DMS114 treated with DMSO at 0.1 percent for 48 hours (cell line): ENCODE data around the gene PRKACG.

Source experiments
- DNase-seq: peaks from one replicate; lab custom pipeline; 2025; ENCODE audit not compliant: unreplicated experiment; lab: John Stamatoyannopoulos, UW

PRKACG gene

DNA sequence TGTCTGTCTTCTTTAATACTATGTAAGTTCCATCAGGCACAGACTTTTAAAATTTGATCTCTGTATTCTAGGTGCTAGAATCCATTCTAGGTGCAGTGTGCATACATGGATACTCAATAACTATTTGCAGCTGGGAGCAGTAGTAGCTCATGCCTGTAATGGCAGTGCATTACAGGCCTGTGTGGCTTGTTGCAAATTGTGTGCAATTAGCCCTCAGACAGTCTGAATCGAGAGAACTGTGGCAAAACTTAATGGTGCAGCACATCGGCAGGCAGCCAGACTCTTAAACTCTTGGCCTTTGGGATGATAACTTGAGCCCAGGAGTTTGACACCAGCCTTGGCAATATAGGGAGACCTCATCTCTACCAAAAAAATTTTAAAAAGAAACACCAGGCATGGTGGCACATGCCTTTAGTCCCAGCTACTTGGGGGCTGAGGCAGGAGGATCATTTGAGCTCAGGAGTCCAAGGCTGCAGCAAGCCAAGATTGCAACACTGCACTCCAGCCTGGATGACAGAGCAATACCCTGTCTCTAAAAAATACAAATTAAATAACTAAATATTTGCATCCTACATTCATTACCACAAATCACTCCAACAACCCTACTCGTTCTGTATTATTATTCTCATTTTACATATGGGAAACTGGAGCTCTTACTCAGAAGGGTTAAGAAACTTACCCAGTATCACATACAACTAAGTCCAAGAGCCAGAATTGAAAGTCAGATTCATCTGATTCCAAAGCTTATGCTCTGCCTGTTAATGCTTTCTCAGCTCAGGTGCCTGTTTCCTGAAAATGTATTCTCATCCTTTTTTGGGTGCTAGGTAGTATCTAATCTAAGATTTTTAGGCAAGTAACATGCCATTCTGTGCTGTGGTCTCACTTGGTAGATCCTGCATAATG, 30.1 kb downstream of the PRKACG start:
- no peak for DNase-seq

DNA sequence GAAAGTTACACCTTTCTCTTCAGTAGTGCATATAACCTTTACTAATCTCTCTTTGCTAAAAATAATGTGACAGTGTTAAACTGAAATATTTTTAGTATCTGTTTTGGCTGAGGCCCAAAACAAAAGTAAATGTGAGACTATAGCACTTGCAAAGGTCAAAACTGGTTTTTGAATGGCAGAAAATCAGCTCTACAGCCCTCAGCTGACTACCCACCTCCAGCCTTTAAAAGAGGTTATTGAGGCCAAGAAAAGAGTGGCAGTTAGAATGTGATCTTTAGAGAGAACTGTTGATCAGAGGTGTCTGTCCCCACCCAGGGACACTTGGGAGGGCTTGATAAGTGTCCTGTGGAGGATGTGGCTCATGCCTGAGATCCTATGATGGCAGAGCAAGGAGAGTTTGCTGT, 30.9 kb downstream of the PRKACG start:
- no peak for DNase-seq

DNA sequence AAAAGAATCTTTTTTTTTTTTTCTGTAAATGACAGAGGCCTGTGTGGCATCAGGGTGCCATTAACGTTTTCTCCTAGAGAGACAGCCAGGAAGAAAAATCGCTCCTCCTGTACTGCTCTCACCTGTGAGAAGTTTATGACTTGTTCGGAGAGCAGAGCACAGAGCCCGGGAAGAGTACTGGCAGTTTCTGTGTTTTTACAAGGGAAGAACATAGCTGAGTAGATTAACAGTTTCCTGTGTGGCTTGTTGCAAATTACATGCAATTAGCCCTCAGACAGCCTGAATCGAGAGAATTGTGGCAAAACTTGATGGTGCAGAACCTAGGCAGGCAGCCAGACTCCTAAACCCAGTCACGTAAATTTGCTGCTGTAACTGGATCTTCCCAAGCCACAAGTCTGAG, 32.1 kb downstream of the PRKACG start:
- no peak for DNase-seq

DNA sequence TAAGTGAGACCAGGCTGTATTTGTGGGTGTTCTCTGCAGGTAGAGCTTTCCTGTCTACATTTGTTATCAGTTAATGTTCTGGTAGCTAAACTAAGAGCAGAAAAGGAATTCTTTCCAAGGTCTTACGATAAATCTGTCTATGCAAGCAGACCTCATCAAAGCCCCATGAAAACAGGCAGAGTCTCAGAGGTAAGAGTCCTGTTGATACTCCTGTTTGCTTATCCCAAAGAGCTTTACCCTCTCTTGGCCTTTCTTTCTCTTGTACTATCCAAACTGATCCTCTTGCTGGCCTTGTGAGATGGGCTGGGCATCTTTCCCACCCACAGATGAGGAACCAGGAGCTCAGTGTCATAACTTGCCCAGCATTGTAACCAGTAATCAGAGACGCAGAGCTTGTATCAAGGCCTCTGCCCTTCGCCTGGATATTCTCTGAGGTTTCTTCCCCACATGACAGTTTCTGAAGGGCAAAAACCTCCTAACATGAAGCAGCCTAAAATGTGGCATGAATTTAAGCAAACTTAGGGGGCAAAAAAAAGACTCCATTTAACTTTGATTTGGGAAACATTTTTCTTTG, 33.5 kb downstream of the PRKACG start:
- DNase-seq, result no peak

DNA sequence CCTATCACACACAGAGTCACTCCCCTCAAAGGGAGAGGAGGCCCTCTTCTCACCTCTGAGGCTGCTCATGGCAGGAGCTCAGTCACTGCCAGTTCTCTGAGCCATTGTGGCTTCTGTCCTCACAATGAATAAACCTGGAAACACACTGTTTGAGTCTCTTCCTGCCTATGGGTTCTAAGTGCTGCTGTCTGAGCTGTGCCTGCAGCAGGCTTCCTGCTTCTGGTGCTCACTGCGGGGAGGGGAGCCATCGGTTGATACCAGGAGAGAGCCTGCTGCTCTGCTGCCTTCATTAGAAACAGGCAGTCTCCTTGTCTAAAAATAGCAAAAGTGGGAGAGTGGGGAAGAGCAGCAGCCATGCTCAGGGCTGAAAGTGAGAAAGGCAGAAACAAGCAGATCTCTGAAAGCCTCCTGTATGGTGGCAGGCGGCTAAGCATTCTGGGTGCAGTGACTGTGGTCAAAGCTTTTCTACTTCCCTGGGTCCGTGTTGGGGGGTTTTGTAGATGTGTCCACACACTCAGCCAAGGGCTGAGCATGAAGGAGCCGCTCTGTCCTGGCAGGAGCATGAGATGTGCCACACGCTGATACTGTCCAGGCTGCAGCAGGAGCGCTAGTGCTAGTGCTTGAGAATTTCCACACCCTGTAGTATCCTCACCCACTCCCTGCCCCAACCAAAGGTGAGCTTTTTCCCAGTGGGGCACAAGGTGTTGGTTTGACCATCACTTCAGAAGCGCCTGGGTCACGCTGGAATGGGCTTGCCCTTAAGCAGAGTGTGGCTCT, 34.2 kb downstream of the PRKACG start:
- no peak for DNase-seq

DNA sequence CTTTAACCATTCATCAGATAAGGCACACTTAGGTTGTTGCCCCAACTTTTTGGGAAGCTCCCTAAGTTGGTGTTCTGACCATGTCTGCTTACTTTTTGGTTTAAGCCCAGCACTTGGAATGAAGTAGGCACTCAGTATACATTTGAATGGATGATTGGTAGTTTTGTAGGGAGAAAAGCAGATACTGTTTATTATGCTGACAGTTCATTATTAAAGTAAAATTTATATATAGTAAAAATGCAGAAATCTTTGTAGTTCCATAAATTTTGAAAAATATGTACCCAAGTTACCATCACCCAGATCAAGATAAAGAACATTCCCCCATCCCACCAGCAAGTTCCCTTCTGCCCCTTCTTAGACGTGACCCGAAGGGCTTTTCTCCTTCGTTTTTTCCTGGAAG, 35.4 kb downstream of the PRKACG start:
- DNase-seq, result no peak

DNA sequence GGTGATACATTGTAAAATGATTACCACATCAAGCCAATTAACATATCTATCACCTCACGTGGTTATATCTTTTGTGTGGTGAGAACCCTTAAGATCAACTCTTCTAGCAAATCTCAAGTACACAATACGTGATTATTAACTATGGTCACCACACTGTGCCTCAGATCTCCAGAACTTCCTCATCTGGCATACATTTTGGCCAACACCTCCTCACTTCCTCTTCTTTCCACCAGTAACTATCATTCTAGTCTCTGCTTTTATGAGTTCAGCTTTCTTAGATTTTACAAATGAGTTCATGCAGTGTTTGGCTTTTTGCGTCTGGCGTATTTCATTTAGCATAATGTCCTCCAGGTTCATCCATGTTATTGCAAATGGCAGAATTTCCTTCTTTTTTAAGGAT, 35.8 kb downstream of the PRKACG start:
- DNase-seq, result no peak

DNA sequence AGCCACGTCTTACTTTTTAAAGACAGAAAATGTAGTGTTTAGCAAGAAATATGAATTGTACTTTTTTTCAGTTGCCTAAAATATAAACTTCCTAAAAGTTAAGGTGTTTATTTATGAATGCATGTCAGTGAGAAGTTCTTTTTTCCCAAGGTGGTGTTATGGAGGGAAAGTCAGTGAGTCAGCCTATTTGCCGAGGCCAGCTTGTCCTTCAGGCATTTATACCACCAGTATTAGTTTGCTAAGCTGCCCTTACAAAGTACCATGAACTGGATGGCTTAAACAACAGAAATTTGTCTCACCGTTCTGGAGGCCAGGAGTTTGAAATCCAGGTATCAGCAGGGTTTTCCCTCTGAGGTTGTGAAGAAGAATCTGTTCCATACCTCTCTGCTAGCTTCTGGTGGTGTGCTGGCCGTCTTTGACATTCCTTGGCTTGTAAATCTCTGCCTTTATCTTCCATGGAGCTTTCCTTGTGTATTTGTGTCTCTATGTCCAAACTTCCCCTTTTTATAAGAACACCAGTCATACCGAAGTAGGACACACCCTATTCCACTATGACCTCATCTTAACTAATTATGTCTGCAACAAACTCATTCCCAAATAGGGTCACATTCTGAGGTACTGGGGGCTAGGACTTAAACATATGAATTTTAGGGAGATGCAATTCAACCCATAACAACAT, 38.4 kb downstream of the PRKACG start:
- DNase-seq, result no peak

DNA sequence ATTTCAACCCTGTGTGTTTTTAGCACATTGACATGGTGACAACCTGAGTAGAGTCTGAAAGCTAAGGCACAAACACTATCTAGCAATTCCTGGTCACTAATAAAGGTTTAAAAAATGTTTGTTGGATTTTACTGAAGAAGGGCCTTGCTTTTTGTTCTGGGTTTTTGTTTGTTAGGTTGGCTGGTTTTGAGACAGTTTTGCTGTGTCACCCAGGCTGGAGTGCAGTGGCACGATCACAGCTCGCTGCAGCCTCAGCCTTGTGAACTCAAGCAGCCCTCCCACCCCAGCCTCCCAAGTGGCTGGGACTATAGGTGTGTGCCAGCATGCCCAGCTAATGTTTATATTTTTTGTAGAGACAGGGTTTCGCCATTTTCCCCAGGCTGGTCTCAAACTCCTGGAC, 39.0 kb downstream of the PRKACG start:
- no peak for DNase-seq

DNA sequence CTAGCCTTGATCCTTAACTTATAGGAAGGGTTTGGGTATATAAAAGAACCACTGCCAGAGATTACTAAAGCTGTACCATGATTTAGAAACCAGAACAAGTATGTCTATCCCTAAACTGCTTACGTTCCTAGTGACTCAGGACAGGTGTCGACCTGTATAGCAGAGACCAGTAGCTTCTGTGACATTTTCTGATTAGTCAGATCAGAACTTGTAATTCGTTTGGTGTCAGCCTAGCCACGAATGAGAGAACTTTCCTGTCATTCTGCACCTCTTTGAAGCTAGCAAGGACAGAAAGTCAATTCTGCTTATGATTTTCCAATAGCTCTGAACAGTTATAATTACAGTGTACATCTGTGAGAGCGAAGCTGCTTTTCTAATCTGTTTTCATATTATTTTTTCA, 39.5 kb downstream of the PRKACG start:
- no peak for DNase-seq

DNA sequence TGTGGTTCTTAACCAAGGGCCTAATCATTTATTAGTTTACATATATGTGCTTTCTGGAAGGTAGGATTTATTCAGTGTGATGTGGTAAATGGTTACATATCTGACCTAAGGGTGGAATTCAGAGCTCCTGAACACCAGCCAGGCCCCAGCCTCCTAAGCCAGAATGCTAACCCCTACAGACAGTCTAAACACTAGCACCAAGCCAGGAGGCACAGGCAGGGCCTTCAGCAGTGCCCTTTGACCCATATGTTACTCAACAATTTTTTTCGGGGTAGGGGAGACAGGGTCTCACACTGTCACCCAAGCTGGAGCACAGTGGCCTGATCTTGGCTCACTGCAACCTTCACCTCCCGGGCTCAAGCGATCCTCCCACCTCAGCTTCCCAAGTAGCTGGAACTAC, 40.3 kb downstream of the PRKACG start:
- no peak for DNase-seq

DNA sequence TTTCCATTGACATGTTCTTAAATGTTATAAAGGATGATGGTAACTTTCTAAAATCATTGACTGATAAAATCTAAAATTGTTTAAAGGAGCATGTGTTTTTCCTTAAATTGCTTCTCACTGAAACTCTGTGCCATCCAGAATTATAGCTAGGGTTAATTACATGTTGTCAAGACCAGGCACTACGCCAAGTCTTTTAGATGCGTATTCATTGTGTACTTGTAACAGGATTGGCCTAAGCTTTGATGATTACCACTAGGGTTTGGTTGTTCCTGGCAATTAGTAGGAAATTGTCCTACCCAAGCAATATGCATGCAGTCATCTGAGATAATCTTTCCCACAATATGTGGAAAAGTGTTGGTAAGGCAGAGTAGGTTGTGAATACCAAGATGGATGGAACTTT, 43.8 kb downstream of the PRKACG start:
- no peak for DNase-seq

DNA sequence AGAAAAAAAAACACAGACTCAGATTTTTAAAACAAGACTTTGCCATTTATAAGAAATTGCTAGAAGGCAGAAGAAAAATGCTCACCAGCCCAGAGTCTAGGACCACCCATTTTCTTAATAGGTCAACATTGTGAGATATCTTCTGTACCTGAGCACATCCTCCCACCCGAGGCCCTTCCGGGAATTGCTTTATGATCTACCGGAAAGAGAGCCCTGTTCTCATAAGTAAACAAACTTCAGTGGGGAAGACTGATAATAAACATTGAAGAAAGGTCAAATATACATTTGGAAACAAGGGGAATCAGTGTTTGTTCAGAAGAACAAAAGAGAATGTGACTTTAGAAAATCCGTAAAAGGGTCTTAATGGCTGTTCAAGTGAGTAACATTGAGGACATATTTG, 44.4 kb downstream of the PRKACG start:
- no peak for DNase-seq

DNA sequence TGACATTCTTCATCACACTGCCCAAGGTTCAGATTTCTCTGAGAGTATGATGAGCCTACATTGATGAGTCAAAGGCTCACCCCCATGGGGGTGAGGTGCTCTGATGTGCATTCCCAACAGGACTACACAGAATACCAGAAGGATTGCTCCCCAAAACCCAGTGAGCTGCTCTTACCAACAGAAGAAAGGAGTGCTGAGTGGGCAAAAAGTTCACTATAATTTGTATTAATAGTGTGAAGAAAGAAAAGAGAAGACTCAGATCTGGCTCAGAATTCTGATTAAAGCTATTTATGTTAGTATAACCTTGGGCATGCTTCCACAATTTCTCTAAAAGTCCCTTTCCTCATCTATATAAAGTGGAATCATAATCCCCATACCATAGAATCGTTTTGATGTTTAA, 46.1 kb downstream of the PRKACG start:
- DNase-seq, result no peak

DNA sequence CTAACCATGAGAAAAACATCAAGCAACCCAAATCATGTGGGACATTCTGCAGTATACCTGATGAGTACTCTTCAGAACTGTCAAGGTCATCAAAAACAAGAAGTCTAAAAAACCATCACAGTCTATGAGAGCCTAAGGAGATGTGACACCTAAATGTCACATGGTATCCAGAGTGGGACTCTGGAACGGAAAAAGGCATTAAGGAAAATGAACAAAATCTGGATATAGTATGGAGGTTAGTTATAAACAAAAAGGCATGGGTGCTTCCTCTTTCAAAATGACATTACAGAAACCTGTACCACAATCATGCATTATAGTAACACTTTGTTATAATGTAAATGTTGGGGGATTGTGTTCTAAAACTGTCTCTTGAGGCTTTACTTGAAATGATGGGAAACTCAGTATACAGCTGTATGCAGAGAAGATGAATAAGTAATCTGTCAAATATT, 47.4 kb downstream of the PRKACG start:
- no peak for DNase-seq

DNA sequence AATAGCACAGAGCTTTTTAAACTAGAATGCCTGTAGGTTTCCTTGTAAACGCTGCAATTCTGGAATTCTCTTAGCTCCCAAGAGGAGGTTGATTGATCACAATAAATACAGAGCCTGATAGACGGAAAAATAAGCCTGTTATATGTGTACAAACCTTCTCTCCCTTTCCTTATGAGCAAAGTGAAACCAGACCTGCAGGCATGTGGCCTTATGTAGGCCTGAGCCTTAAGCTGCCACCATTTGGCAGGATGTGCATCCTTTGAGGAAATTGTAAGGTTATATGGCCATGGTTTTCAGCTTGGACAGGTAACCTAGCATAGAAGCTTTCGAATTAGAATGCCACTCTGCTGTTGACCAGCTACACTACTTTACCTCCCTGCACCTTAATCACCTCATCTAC, 49.1 kb downstream of the PRKACG start:
- no peak for DNase-seq

DNA sequence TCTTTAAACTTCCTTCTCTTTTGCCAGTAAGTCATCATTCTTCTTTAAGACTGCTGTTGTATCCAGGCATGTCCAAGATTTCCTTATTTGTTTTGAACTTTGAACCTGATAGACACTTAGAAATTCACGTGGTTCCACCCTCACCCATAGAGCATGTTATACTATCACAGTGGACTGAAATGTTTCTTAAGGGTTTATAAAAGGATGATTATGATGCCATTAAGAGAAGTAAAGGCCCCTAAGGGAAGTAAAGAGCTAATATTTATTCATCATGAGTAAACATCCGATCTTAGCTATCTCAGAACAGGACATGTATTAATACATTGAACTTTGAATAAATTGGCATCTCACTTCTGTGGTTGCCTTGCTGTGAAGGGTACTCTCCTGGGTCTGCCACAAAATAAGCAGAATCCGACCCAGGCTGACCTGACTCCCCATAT, 49.8 kb downstream of the PRKACG start:
- DNase-seq, result no peak

DNA sequence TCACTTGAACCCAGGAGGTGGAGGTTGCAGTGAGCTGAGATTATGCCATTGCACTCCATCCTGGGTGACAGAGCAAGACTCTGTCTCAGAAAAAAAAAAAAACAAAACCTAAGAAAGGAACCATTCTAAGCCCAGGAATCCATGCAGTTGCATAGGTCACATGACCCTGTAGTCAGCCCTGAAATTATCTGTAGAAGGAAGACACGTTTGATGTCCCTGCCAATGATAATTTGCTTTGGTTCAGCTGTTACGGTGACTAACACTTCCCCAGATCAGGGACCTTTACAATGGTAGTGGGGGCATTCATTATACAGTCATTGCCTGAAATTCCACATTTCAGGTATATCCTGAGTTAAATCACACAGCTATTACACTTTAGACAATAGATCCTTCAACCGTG, 50.5 kb downstream of the PRKACG start:
- no peak for DNase-seq
